ENCODE measurements around the gene KHDC4. TPM values are rescaled to one million over a fixed set of nuclear protein-coding genes. Genes with fewer than 3 reads are reported as not detected.

Gene KHDC4
- total and polyA plus RNA-seq, 4 donors: 8.4 to 32.6 (median 14.8) TPM

DNA sequence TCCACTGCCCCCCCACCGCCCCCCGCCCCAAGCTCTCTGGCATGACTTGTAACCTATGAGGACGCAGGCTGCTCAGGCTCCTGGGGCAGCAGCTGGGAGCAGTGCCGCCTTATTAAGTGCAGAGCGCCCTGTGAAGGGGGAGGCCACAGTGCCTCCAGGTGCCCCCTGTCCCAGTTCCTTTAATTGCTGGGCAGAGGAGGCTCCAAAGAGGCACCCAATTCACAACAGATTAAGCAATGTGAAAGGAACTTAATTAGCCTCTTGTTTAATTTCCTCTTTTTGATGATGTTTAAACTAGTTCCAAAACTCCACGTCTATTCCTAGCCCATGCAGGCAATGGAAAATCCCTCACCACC is 10.2 kb upstream of the KHDC4 start:
- H3K27me3 ChIP-seq (ENCODE audit: control insufficient read depth in 4 of 4, insufficient read depth in 4 of 4, low read length in 3 of 4): no peaks in the 10 kb centered on the region
- TF ChIP-seq, protein P1, sequence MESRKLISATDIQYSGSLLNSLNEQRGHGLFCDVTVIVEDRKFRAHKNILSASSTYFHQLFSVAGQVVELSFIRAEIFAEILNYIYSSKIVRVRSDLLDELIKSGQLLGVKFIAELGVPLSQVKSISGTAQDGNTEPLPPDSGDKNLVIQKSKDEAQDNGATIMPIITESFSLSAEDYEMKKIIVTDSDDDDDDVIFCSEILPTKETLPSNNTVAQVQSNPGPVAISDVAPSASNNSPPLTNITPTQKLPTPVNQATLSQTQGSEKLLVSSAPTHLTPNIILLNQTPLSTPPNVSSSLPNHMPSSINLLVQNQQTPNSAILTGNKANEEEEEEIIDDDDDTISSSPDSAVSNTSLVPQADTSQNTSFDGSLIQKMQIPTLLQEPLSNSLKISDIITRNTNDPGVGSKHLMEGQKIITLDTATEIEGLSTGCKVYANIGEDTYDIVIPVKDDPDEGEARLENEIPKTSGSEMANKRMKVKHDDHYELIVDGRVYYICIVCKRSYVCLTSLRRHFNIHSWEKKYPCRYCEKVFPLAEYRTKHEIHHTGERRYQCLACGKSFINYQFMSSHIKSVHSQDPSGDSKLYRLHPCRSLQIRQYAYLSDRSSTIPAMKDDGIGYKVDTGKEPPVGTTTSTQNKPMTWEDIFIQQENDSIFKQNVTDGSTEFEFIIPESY (IDR thresholded peaks at IDR 0.05): no peak
- TF ChIP-seq JUND (IDR thresholded peaks at IDR 0.05) (no peak), FOXA1 (IDR thresholded peaks at IDR 0.05) (no peak), SP1 (IDR thresholded peaks at IDR 0.05) (no peak), YY1 (IDR thresholded peaks at IDR 0.05) (no peak), HNF4G (IDR thresholded peaks at IDR 0.05) (no peak), RXRA (IDR thresholded peaks at IDR 0.05) (no peak), FOXA2 (IDR thresholded peaks at IDR 0.05) (no peak), RAD21 (IDR thresholded peaks at IDR 0.05) (no peak), HNF4A (conservative IDR thresholded peaks at IDR 0.05) (no peak)
- TF ChIP-seq, protein P2, sequence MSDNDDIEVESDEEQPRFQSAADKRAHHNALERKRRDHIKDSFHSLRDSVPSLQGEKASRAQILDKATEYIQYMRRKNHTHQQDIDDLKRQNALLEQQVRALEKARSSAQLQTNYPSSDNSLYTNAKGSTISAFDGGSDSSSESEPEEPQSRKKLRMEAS (IDR thresholded peaks at IDR 0.05): no peak
- TF ChIP-seq, protein P3, sequence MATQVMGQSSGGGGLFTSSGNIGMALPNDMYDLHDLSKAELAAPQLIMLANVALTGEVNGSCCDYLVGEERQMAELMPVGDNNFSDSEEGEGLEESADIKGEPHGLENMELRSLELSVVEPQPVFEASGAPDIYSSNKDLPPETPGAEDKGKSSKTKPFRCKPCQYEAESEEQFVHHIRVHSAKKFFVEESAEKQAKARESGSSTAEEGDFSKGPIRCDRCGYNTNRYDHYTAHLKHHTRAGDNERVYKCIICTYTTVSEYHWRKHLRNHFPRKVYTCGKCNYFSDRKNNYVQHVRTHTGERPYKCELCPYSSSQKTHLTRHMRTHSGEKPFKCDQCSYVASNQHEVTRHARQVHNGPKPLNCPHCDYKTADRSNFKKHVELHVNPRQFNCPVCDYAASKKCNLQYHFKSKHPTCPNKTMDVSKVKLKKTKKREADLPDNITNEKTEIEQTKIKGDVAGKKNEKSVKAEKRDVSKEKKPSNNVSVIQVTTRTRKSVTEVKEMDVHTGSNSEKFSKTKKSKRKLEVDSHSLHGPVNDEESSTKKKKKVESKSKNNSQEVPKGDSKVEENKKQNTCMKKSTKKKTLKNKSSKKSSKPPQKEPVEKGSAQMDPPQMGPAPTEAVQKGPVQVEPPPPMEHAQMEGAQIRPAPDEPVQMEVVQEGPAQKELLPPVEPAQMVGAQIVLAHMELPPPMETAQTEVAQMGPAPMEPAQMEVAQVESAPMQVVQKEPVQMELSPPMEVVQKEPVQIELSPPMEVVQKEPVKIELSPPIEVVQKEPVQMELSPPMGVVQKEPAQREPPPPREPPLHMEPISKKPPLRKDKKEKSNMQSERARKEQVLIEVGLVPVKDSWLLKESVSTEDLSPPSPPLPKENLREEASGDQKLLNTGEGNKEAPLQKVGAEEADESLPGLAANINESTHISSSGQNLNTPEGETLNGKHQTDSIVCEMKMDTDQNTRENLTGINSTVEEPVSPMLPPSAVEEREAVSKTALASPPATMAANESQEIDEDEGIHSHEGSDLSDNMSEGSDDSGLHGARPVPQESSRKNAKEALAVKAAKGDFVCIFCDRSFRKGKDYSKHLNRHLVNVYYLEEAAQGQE (IDR thresholded peaks at IDR 0.05): no peak
- H3K36me3 ChIP-seq (ENCODE audit: control insufficient read depth in 4 of 4, insufficient read depth in 3 of 4, low read depth in 1 of 4, low read length in 3 of 4): peaks cover 0 to 7% (median 0%) of the 10 kb centered on the region in 4 donors
- 67% methylated on average over 6 of the region's 6 CpGs for WGBS
- H3K27ac ChIP-seq (ENCODE audit: low read depth in 1 of 2, low read length in 2 of 2): no peak overlapping the region
- peaks cover 3 to 20% (median 8%) of the 10 kb centered on the region in 4 donors for H3K4me1 ChIP-seq (ENCODE audit: control insufficient read depth in 4 of 4, insufficient read depth in 4 of 4, low read length in 3 of 4)
- no peak overlapping the region for H3K9ac ChIP-seq (ENCODE audit: low read depth in 1 of 2, low read length in 2 of 2)
- H3K4me3 ChIP-seq (ENCODE audit: low read depth in 1 of 3, low read length in 3 of 3): no peak overlapping the region
- DNase-seq (ENCODE audit: low spot score): no peak
- no peaks in the 10 kb centered on the region for H3K9me3 ChIP-seq (ENCODE audit: control insufficient read depth in 4 of 4, low read length in 3 of 4)

DNA sequence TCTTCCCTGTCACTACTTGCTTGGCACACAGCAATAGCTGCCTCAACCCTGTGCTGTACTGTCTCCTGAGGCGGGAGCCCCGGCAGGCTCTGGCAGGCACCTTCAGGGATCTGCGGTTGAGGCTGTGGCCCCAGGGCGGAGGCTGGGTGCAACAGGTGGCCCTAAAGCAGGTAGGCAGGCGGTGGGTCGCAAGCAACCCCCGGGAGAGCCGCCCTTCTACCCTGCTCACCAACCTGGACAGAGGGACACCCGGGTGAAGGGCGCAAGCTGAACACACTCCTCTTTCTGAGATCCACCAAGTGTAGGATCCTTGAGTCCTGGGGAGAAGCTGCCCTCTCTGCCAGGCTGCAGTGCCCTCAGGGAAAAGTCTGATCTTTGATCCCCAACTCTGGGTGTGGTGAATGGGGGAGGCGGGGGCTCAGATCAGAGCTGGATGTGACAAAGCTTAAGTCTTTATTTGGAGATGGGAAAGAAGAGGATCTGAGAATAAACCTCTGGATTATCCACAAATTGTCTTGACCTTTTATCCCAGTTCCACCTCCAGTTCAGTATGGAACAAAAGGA is 8.4 kb upstream of the KHDC4 start:
- Histone ChIP-seq H3K36me3 (ENCODE audit: control insufficient read depth in 4 of 4, insufficient read depth in 3 of 4, low read depth in 1 of 4, low read length in 3 of 4) (peaks cover 0 to 7% (median 0%) of the 10 kb centered on the region in 4 donors), H3K4me3 (ENCODE audit: low read depth in 1 of 3, low read length in 3 of 3) (no peak overlapping the region), H3K27me3 (ENCODE audit: control insufficient read depth in 4 of 4, insufficient read depth in 4 of 4, low read length in 3 of 4) (no peaks in the 10 kb centered on the region), H3K9me3 (ENCODE audit: control insufficient read depth in 4 of 4, low read length in 3 of 4) (no peaks in the 10 kb centered on the region), H3K27ac (ENCODE audit: low read depth in 1 of 2, low read length in 2 of 2) (no peak overlapping the region), H3K9ac (ENCODE audit: low read depth in 1 of 2, low read length in 2 of 2) (no peak overlapping the region), H3K4me1 (ENCODE audit: control insufficient read depth in 4 of 4, insufficient read depth in 4 of 4, low read length in 3 of 4) (peaks cover 3 to 20% (median 8%) of the 10 kb centered on the region in 4 donors)
- 84% methylated on average over 11 of the region's 11 CpGs for WGBS
- no peak for DNase-seq (ENCODE audit: low spot score)
- no peak for TF ChIP-seq JUND (IDR thresholded peaks at IDR 0.05)
- no peak for TF ChIP-seq RAD21 (IDR thresholded peaks at IDR 0.05)
- no peak for TF ChIP-seq NR2F2 (IDR thresholded peaks at IDR 0.05)
- TF ChIP-seq FOXA1 (IDR thresholded peaks at IDR 0.05): no peak
- no peak for TF ChIP-seq HNF4A (conservative IDR thresholded peaks at IDR 0.05)
- TF ChIP-seq EGR1 (IDR thresholded peaks at IDR 0.05; ENCODE audit: low read depth in 2 of 2): no peak
- TF ChIP-seq, protein P2 (IDR thresholded peaks at IDR 0.05): no peak
- no peak for TF ChIP-seq SP1 (IDR thresholded peaks at IDR 0.05)
- TF ChIP-seq HNF4G (IDR thresholded peaks at IDR 0.05): no peak
- TF ChIP-seq, protein P3 (IDR thresholded peaks at IDR 0.05): no peak
- TF ChIP-seq RXRA (IDR thresholded peaks at IDR 0.05): no peak
- no peak for TF ChIP-seq YY1 (IDR thresholded peaks at IDR 0.05)
- TF ChIP-seq, protein P4, sequence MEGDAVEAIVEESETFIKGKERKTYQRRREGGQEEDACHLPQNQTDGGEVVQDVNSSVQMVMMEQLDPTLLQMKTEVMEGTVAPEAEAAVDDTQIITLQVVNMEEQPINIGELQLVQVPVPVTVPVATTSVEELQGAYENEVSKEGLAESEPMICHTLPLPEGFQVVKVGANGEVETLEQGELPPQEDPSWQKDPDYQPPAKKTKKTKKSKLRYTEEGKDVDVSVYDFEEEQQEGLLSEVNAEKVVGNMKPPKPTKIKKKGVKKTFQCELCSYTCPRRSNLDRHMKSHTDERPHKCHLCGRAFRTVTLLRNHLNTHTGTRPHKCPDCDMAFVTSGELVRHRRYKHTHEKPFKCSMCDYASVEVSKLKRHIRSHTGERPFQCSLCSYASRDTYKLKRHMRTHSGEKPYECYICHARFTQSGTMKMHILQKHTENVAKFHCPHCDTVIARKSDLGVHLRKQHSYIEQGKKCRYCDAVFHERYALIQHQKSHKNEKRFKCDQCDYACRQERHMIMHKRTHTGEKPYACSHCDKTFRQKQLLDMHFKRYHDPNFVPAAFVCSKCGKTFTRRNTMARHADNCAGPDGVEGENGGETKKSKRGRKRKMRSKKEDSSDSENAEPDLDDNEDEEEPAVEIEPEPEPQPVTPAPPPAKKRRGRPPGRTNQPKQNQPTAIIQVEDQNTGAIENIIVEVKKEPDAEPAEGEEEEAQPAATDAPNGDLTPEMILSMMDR (IDR thresholded peaks at IDR 0.05; ENCODE audit: low read depth, low read length, missing input control): no peak
- TF ChIP-seq, protein P5, sequence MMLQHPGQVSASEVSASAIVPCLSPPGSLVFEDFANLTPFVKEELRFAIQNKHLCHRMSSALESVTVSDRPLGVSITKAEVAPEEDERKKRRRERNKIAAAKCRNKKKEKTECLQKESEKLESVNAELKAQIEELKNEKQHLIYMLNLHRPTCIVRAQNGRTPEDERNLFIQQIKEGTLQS (IDR thresholded peaks at IDR 0.05): no peak
- TF ChIP-seq, protein P1 (IDR thresholded peaks at IDR 0.05): no peak
